ENCODE results near the gene DISC1. TPM values are rescaled to one million over a fixed set of nuclear protein-coding genes. Genes with fewer than 3 reads are reported as not detected.

DISC1 gene
- total and polyA plus RNA-seq, 8 donors: 0.42 to 6.6 (median 1.5) TPM

DNA sequence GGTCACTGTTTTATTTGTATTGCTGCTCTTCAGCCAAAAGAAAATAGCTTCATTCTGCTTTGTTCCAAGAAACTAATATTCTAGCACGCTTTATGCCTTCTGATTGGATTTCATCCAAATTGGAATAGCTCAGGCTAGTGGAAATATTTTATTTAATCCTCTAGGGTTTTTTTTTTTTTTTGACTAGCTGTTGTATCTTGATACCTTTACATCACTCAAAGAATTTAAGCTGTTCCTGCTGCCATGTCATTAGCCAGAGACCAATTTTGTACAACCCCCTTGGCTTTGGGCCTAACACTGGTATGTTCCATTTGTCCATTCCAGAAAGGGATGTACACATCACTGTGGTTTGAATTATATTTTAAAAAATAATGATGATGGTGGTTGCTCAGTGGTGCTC, 103.0 kb downstream of the DISC1 start:
- TF ChIP-seq, protein P1, sequence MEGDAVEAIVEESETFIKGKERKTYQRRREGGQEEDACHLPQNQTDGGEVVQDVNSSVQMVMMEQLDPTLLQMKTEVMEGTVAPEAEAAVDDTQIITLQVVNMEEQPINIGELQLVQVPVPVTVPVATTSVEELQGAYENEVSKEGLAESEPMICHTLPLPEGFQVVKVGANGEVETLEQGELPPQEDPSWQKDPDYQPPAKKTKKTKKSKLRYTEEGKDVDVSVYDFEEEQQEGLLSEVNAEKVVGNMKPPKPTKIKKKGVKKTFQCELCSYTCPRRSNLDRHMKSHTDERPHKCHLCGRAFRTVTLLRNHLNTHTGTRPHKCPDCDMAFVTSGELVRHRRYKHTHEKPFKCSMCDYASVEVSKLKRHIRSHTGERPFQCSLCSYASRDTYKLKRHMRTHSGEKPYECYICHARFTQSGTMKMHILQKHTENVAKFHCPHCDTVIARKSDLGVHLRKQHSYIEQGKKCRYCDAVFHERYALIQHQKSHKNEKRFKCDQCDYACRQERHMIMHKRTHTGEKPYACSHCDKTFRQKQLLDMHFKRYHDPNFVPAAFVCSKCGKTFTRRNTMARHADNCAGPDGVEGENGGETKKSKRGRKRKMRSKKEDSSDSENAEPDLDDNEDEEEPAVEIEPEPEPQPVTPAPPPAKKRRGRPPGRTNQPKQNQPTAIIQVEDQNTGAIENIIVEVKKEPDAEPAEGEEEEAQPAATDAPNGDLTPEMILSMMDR (IDR thresholded peaks at IDR 0.05): no peak
- no peaks in the 10 kb centered on the region for H3K36me3 ChIP-seq
- H3K9me3 ChIP-seq: no peaks in the 10 kb centered on the region
- DNase-seq (no peak), FAIRE-seq (no peak), ATAC-seq (no peak)
- no peak overlapping the region for H3K27ac ChIP-seq
- 0% methylated on average over 1 of the region's 1 CpG for WGBS, 2 donors
- intact Hi-C loops (cut with DNase I): no loop called here
- no peaks in the 10 kb centered on the region for H3K4me1 ChIP-seq
- no peak overlapping the region for H3K4me3 ChIP-seq
- H3K27me3 ChIP-seq: no peaks in the 10 kb centered on the region

DNA sequence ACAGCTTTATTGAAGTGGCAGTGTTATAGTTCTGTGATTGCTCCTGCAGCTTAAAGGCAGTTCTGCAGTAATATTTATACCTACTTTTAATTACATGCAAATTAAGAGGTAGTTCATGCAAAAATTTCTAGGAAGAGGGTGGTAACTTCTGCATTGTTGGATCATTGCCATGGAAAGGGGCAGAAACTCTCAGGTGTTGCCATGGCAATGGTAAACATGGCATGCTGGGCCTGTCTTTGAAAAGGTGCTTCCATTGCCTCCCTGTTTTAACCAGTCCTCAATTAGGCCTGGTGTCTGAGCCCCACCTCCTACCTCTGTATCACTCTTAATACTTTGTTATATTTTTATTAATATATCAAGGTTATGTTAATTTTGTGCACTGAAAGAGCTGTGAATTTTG, 104.7 kb downstream of the DISC1 start:
- H3K36me3 ChIP-seq: no peaks in the 10 kb centered on the region
- FAIRE-seq: no peak
- intact Hi-C loops (cut with DNase I): no loop called here
- DNase-seq: no peak
- no peaks in the 10 kb centered on the region for H3K27me3 ChIP-seq
- H3K4me3 ChIP-seq: no peak overlapping the region
- H3K27ac ChIP-seq: no peak overlapping the region
- no peaks in the 10 kb centered on the region for H3K9me3 ChIP-seq
- TF ChIP-seq, protein P1 (IDR thresholded peaks at IDR 0.05): no peak
- no peak for ATAC-seq
- no peaks in the 10 kb centered on the region for H3K4me1 ChIP-seq

DNA sequence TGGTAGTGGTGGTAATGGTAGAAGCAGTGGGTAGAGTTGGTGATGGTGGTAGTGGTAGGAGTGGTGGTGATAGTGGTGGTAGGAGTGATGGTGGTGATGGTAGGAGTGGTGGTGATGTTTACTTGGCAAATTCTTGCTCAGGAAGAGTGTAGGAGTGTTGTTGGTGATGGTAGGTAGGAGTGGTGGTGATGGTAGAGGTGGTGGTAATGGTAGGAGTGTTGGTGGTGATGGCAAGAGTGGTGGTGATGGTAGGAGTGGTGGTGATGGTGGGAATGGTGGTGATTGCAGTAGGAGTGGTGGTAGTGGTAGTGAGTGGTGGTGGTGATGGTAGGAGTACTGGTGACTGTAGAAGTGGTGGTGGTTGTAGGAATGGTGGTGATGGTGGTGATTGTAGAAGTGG, 106.5 kb downstream of the DISC1 start:
- Histone ChIP-seq H3K27me3 (no peaks in the 10 kb centered on the region), H3K4me3 (no peak overlapping the region), H3K36me3 (no peaks in the 10 kb centered on the region), H3K4me1 (no peaks in the 10 kb centered on the region), H3K9me3 (no peaks in the 10 kb centered on the region), H3K27ac (no peak overlapping the region)
- TF ChIP-seq, protein P1 (IDR thresholded peaks at IDR 0.05): no peak
- intact Hi-C loops (cut with DNase I): no loop called here
- no peak for DNase-seq
- FAIRE-seq: no peak
- ATAC-seq: no peak

DNA sequence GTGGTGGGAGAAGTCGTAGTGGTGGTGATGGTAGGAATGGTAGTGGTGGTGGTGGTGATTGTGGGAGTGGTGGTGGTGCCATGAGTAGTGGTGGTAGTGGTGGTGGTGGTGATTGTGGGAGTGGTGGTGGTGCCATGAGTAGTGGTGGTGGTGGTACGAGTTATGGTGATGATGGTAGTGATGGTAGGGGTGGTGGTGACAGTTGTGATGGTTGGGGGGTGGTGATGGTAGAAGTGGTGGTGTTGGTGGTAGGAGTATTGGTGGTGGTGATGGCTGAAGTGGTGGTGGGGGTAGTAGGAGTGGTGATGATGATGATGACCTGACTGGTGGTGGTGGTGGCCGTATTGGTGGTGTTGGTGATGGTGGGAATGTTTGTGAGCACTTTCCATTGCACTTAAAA, 107.1 kb downstream of the DISC1 start:
- no peak for DNase-seq
- ATAC-seq: no peak
- Histone ChIP-seq H3K4me1 (no peaks in the 10 kb centered on the region), H3K27me3 (no peaks in the 10 kb centered on the region), H3K36me3 (no peaks in the 10 kb centered on the region), H3K9me3 (no peaks in the 10 kb centered on the region), H3K27ac (no peak overlapping the region), H3K4me3 (no peak overlapping the region)
- intact Hi-C loops (cut with DNase I): no loop called here
- WGBS, 2 donors: 76 to 96% methylated on average over 3 of the region's 3 CpGs
- no peak for FAIRE-seq
- TF ChIP-seq, protein P1 (IDR thresholded peaks at IDR 0.05): no peak

DNA sequence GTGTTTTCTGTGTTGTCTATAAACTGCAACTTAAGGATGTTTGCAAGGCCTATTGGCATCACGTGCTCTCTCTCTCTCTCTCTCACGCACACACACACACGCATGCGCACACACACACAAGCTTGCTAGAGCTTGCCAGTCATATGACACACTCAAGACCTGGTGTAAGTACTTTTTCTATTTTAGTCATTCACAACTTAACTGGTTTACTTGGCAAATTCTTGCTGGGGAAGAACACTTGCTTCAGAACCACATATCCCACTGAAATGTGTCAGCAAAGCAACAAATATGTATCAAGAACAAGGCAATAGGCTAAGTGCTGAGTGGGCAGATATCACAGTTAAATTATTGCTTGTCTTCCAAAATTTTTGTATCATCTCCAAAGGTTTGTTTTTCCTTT, 107.8 kb downstream of the DISC1 start:
- DNase-seq (peak in 1 of 6 donors; percentile 19), ATAC-seq (peak in 2 of 4 donors; percentile 40 to 51), FAIRE-seq (no peak)
- WGBS, 2 donors: 82 to 89% methylated on average over 4 of the region's 4 CpGs
- intact Hi-C loops (cut with DNase I): no loop called here
- Histone ChIP-seq H3K9me3 (no peaks in the 10 kb centered on the region), H3K27me3 (no peaks in the 10 kb centered on the region), H3K4me1 (no peaks in the 10 kb centered on the region), H3K4me3 (no peak overlapping the region), H3K36me3 (no peaks in the 10 kb centered on the region), H3K27ac (no peak overlapping the region)
- TF ChIP-seq, protein P1 (IDR thresholded peaks at IDR 0.05): no peak
